CD4-positive, CD25-positive, alpha-beta regulatory T cell (primary cell): Measurements from ENCODE around the gene MYH9. TPM values are rescaled to one million over a fixed set of nuclear protein-coding genes. Genes with fewer than 3 reads are reported as not detected.

Experiments
- ATAC-seq, 2 donors: fragments of 150-1000 bp; cut with Tn5 transposase; one replicate each; pipeline ENCODE4 v1.10.0; 2021; ENCODE audit warnings: low read depth in 2 of 2, moderate number of reproducible peaks in 2 of 2, moderate library complexity in 1 of 2
- DNase-seq, 3 donors: peaks; one replicate each; pipeline versions ENCODE4 v3.0.0 to v3.0.0-alpha.2; 2012 to 2022; ENCODE audit warnings: mixed read lengths in 1 of 3
- H3K27ac ChIP-seq: one replicate; pipeline ENCODE4 v1.7.0; 2013; ENCODE audit warnings: mild to moderate bottlenecking, low read length; ENCODE audit not compliant: insufficient read depth, poor library complexity, severe bottlenecking
- H3K27me3 ChIP-seq: one replicate; pipeline ENCODE4 v1.7.0; 2013; ENCODE audit warnings: low read length; ENCODE audit not compliant: control insufficient read depth, insufficient read depth
- H3K36me3 ChIP-seq: one replicate; pipeline ENCODE4 v1.7.0; 2013; ENCODE audit warnings: mild to moderate bottlenecking, low read length, moderate library complexity; ENCODE audit not compliant: control insufficient read depth, insufficient read depth
- H3K4me1 ChIP-seq: 2 replicates; pipeline ENCODE4 v1.7.0; 2013; ENCODE audit warnings: mild to moderate bottlenecking, low read length; ENCODE audit not compliant: insufficient read depth, control insufficient read depth, poor library complexity, severe bottlenecking
- H3K4me3 ChIP-seq: one replicate; pipeline ENCODE4 v1.7.0; 2013; ENCODE audit warnings: low read depth, mild to moderate bottlenecking, low read length, moderate library complexity
- H3K9me3 ChIP-seq, 2 experiments: 1 replicate in 1 of 2; 2 replicates in 1 of 2; pipeline ENCODE4 v1.7.0; 2013; ENCODE audit warnings: low read length in 2 of 2, mild to moderate bottlenecking in 1 of 2, moderate library complexity in 1 of 2; ENCODE audit not compliant: control insufficient read depth in 2 of 2
- H3K27ac Mint-ChIP-seq, 3 donors: one replicate each; pipeline ENCODE4 v1.8.0; 2020 to 2022; ENCODE audit warnings: mild to moderate bottlenecking in 3 of 3, mixed read lengths in 3 of 3, moderate library complexity in 2 of 3
- H3K27me3 Mint-ChIP-seq: one replicate; pipeline ENCODE4 v1.8.0; 2022; ENCODE audit warnings: mild to moderate bottlenecking, mixed read lengths
- H3K36me3 Mint-ChIP-seq: one replicate; pipeline ENCODE4 v1.8.0; 2020; ENCODE audit warnings: mixed read lengths
- H3K4me1 Mint-ChIP-seq, 4 donors: one replicate each; pipeline ENCODE4 v1.8.0; 2020 to 2022; ENCODE audit warnings: mixed read lengths in 4 of 4, mild to moderate bottlenecking in 1 of 4
- H3K4me3 Mint-ChIP-seq, 4 donors: one replicate each; pipeline ENCODE4 v1.8.0; 2020 to 2022; ENCODE audit warnings: mild to moderate bottlenecking in 4 of 4, mixed read lengths in 4 of 4, moderate library complexity in 3 of 4
- H3K9me3 Mint-ChIP-seq, 7 donors: one replicate each; pipeline ENCODE4 v1.8.0; 2020 to 2022; ENCODE audit warnings: mixed read lengths in 7 of 7, mild to moderate bottlenecking in 3 of 7, moderate library complexity in 2 of 7
- polyA plus RNA-seq, 4 donors: library from polyadenylated mRNA; unstranded; fragments of 300-500 nt; fragmentation: Illumina TruSeq; gene quantifications; one replicate each; pipeline ENCODE4 v1.2.3, GENCODE V29; 2021
- total RNA-seq: library from RNA; stranded (reverse); gene quantifications from one replicate; pipeline ENCODE4 v1.2.3, GENCODE V29; 2022

MYH9 gene
- total and polyA plus RNA-seq, 5 donors from 2014 or later, result 80.0 to 1,341 (median 98.1) TPM

- ATAC-seq (no peak), DNase-seq (no peak)
- peak overlapping the region; percentile 93 for H3K27ac ChIP-seq
- no peaks in the 10 kb centered on the region for H3K9me3 Mint-ChIP-seq
- H3K4me1 ChIP-seq, result peaks cover 54% of the 10 kb centered on the region
- no peaks in the 10 kb centered on the region for H3K9me3 ChIP-seq
- H3K4me3 ChIP-seq, result peak overlapping the region; percentile 46
- no peaks in the 10 kb centered on the region for H3K27me3 ChIP-seq
- peak overlapping the region; percentile 82 to 92 (median 88) for H3K4me3 Mint-ChIP-seq
- peaks cover 51% of the 10 kb centered on the region for H3K36me3 Mint-ChIP-seq
- peaks cover 5% of the 10 kb centered on the region for H3K27me3 Mint-ChIP-seq
- H3K27ac Mint-ChIP-seq, result peak overlapping the region; percentile 94 to 100 (median 99)
- H3K36me3 ChIP-seq, result peaks cover 73% of the 10 kb centered on the region
- H3K4me1 Mint-ChIP-seq, result peaks cover 6 to 77% (median 68%) of the 10 kb centered on the region in 4 donors
Measured at GRCh38 chr22:36328635-36329253, 59.0 kb downstream of the MYH9 start.

- Histone ChIP-seq H3K4me1 (peaks cover 47% of the 10 kb centered on the region), H3K36me3 (peaks cover 74% of the 10 kb centered on the region), H3K27ac (peak overlapping the region; percentile 93), H3K27me3 (no peaks in the 10 kb centered on the region), H3K9me3 (no peaks in the 10 kb centered on the region), H3K4me3 (no peak overlapping the region)
- DNase-seq (no peak), ATAC-seq (no peak)
- peak overlapping the region; percentile 47 to 92 (median 84) for H3K4me3 Mint-ChIP-seq
- peaks cover 6 to 70% (median 61%) of the 10 kb centered on the region in 4 donors for H3K4me1 Mint-ChIP-seq
- H3K27me3 Mint-ChIP-seq, result peaks cover 5% of the 10 kb centered on the region
- peak overlapping the region; percentile 94 to 100 (median 99) for H3K27ac Mint-ChIP-seq
- H3K36me3 Mint-ChIP-seq, result peaks cover 53% of the 10 kb centered on the region
- no peaks in the 10 kb centered on the region for H3K9me3 Mint-ChIP-seq
Measured at GRCh38 chr22:36327922-36328551, 59.7 kb downstream of the MYH9 start.

DNA sequence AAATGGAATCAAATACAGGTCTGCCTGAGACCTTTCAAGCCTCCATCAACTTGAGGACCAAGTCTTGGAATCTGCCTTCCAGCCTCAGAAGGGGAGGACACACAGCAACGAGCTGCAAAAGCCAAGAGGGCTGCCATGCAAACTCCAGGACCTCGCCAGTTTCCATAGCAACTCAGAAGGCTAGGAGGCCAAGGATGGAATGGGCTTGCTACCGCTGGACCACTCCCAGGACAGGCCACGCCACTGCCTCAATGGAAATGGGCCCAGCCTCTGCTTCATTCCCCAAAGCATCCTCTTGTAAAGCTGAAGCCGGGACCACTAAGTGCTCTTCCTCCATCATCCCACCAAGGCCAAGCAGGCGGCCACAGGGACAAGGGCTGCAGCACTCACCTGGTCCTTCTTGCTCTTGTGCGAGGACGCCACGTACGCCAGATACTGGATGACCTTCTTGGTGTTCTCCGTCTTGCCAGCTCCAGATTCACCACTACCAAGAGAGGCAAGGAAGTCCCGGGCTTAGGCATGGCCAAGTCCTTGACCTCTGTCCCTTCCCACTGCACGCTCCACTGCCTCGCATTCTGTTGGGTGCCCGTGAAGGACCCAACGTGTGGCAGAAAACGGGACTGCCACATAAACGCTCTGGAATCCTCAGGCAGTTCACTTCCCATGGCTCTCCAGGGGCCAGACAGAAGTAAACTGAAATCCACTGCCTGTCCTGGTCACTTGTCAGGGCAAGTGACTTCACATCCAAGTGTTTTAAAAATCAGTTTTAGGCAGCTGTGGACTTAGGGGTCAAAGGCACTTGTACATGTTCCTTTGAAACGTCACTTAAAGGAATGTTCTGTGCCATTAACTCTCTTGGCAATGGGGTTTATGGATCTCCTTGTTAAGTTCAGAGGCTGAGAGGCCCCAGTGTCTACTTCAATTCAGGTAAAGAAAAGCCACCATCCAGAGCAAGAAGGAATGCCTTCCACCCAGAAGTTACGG is 61.3 kb downstream of the MYH9 start:
- ATAC-seq (no peak), DNase-seq (no peak)
- Mint-ChIP-seq H3K27ac (peak overlapping the region in 2 of 3 donors; percentile 26 to 86), H3K36me3 (peaks cover 53% of the 10 kb centered on the region), H3K27me3 (peaks cover 5% of the 10 kb centered on the region), H3K9me3 (no peaks in the 10 kb centered on the region), H3K4me1 (peaks cover 4 to 55% (median 48%) of the 10 kb centered on the region in 4 donors), H3K4me3 (peak overlapping the region in 1 of 4 donors; percentile 82)
- H3K36me3 ChIP-seq, result peaks cover 90% of the 10 kb centered on the region
- no peaks in the 10 kb centered on the region for H3K9me3 ChIP-seq
- H3K27ac ChIP-seq, result peak overlapping the region; percentile 15
- peaks cover 31% of the 10 kb centered on the region for H3K4me1 ChIP-seq
- no peak overlapping the region for H3K4me3 ChIP-seq
- H3K27me3 ChIP-seq, result no peaks in the 10 kb centered on the region

DNA sequence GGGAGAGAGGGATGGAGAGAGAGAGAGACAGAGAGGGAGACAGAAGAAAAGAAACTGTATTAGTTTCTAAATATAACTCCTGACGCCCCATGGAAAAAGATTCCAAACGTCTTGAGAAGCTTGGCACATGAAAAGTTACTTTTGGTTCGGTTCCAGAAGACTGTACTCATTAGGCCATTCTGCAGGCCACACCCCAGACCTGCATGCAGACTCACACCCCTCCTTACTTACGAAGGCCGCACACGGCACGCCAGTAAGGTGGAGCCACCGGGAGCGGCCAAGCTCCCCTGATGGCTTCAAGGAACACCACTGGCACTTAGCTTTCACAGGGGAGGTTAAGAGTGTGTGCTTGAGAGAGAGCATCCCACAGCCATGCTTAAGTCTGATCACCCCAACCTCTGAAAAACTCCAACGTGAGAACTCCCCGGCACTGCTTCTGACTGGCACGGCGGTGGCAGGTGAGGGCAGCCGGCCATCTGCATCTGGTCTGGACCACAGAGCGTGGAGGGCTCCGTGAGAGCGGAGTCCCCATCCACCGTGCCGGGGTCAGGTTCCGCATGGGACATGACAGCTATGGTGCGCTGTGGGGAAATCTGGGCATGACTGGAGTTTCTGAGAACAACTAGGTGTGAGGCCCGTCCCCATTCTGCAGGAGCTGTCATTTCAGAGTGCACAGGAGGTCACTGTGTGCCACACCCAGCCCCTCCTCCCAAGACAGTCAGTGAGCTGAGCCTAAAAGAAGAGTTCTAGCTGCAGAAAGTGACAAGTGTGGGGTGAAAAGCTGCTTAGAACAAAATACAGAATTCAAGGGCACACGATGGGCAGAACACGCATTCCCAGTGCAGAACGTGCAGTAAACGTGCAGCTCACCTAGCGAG is 62.4 kb downstream of the MYH9 start:
- Mint-ChIP-seq H3K4me1 (peaks cover 0 to 44% (median 42%) of the 10 kb centered on the region in 4 donors), H3K27ac (peak overlapping the region in 2 of 3 donors; percentile 23 to 86), H3K36me3 (peaks cover 58% of the 10 kb centered on the region), H3K4me3 (peak overlapping the region in 1 of 4 donors; percentile 50), H3K9me3 (no peaks in the 10 kb centered on the region), H3K27me3 (no peaks in the 10 kb centered on the region)
- ATAC-seq (no peak), DNase-seq (no peak)
- Histone ChIP-seq H3K4me1 (peaks cover 21% of the 10 kb centered on the region), H3K9me3 (no peaks in the 10 kb centered on the region), H3K27ac (peak overlapping the region; percentile 15), H3K4me3 (no peak overlapping the region), H3K36me3 (peaks cover 93% of the 10 kb centered on the region), H3K27me3 (no peaks in the 10 kb centered on the region)

DNA sequence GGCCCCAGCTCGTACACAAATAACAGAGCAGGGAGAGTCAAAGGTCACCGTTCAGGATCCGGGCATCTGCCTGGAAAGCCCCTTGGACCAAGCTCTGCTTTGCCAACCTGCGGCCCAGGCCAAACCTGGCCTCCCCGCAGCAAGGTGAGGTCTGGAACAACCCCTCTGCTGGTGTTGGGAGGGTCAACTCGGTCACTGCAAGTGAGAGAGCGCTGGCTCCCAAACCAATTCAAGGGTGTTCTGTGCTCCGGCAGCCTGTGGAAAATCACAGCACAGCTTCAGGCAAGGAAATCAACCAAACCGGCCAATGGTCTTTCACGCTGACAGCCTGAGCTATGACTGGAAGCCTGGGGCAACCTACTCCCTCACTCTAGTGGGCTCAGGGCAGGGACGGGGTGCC is 63.4 kb downstream of the MYH9 start:
- H3K27me3 Mint-ChIP-seq, result no peaks in the 10 kb centered on the region
- no peaks in the 10 kb centered on the region for H3K9me3 Mint-ChIP-seq
- H3K27ac Mint-ChIP-seq, result peak overlapping the region in 2 of 3 donors; percentile 26 to 69
- peaks cover 0 to 34% (median 32%) of the 10 kb centered on the region in 4 donors for H3K4me1 Mint-ChIP-seq
- Histone ChIP-seq H3K27me3 (no peaks in the 10 kb centered on the region), H3K4me3 (no peak overlapping the region), H3K4me1 (peaks cover 11% of the 10 kb centered on the region), H3K27ac (no peak overlapping the region), H3K9me3 (no peaks in the 10 kb centered on the region), H3K36me3 (peaks cover 96% of the 10 kb centered on the region)
- no peak for ATAC-seq
- no peak for DNase-seq
- H3K36me3 Mint-ChIP-seq, result peaks cover 59% of the 10 kb centered on the region
- H3K4me3 Mint-ChIP-seq, result no peak overlapping the region

DNA sequence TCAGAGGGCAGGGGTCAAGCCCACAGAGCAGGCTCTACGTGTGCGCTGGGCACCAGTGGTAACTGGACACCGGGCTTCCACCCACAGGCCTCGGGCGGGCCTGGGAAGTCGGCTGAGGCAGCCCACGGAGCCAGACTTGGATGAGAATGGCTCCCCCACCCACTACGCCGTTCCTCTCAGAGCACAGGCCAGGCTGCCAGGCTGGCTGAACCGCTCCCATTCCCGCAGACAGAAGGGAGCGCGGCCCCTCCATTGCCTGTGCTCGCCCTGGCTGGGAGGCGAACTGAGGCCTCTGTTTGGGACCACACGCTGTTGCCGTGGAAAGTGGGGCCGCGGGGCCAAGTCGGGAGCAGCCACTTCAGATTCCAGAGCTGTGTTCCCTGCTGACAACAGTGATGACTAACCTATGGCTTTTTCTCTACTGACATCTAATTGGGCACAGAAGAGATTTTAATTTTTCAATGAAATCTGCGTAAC is 63.9 kb downstream of the MYH9 start:
- no peaks in the 10 kb centered on the region for H3K9me3 ChIP-seq
- Mint-ChIP-seq H3K4me1 (peaks cover 0 to 29% (median 27%) of the 10 kb centered on the region in 4 donors), H3K27me3 (no peaks in the 10 kb centered on the region), H3K36me3 (peaks cover 62% of the 10 kb centered on the region), H3K27ac (peak overlapping the region in 1 of 3 donors; percentile 69), H3K4me3 (no peak overlapping the region), H3K9me3 (no peaks in the 10 kb centered on the region)
- H3K27me3 ChIP-seq, result no peaks in the 10 kb centered on the region
- no peak overlapping the region for H3K4me3 ChIP-seq
- peaks cover 98% of the 10 kb centered on the region for H3K36me3 ChIP-seq
- no peak overlapping the region for H3K27ac ChIP-seq
- DNase-seq (no peak), ATAC-seq (no peak)
- H3K4me1 ChIP-seq, result peaks cover 6% of the 10 kb centered on the region
